T-helper 2 cell treated with Interferon-gamma antibody and Interleukin-4, amounts not matched to agents 5 μg/mL and 100 μg/mL, for 36 hours (primary cell): ENCODE measurements around the gene PRIM1.
"Not testable (repeated sequence)": the region's sequence is repeated elsewhere in the genome, so short reads cannot be mapped to it uniquely, and the experiment has no call there.

Source experiments
- DNase-seq: peaks from one replicate; pipeline ENCODE4 v3.0.0; 2021; ENCODE audit warnings: low spot score
- H3K27ac Mint-ChIP-seq: one replicate; pipeline ENCODE4 v1.8.0; 2021; ENCODE audit warnings: mild to moderate bottlenecking, mixed read lengths
- H3K27me3 Mint-ChIP-seq: one replicate; pipeline ENCODE4 v1.8.0; 2021; ENCODE audit warnings: low read depth, mixed read lengths
- H3K36me3 Mint-ChIP-seq: one replicate; pipeline ENCODE4 v1.8.0; 2021; ENCODE audit warnings: low read depth, mixed read lengths
- H3K4me1 Mint-ChIP-seq: one replicate; pipeline ENCODE4 v1.8.0; 2021; ENCODE audit warnings: low read depth, mixed read lengths
- H3K4me3 Mint-ChIP-seq: one replicate; pipeline ENCODE4 v1.8.0; 2022; ENCODE audit warnings: mild to moderate bottlenecking, moderate library complexity, mixed read lengths
- H3K9me3 Mint-ChIP-seq: one replicate; pipeline ENCODE4 v1.8.0; 2021; ENCODE audit warnings: mixed read lengths

PRIM1 gene

GRCh38 chr12:56718636-56719035 lies 33.5 kb downstream of the PRIM1 start:
- peaks cover 75% of the 10 kb centered on the region for H3K36me3 Mint-ChIP-seq
- no peak for DNase-seq
- peaks cover 63% of the 10 kb centered on the region for H3K4me1 Mint-ChIP-seq
- H3K9me3 Mint-ChIP-seq, result no peaks in the 10 kb centered on the region
- no peak overlapping the region for H3K4me3 Mint-ChIP-seq
- H3K27ac Mint-ChIP-seq, result peak overlapping the region; percentile 80
- H3K27me3 Mint-ChIP-seq, result no peaks in the 10 kb centered on the region

GRCh38 chr12:56718149-56718548 lies 34.0 kb downstream of the PRIM1 start:
- Mint-ChIP-seq H3K27me3 (no peaks in the 10 kb centered on the region), H3K4me3 (no peak overlapping the region), H3K27ac (no peak overlapping the region), H3K4me1 (peaks cover 61% of the 10 kb centered on the region), H3K36me3 (peaks cover 75% of the 10 kb centered on the region), H3K9me3 (no peaks in the 10 kb centered on the region)
- DNase-seq, result no peak

GRCh38 chr12:56716933-56717880 lies 34.9 kb downstream of the PRIM1 start:
- H3K4me3 Mint-ChIP-seq, result no peak overlapping the region
- peaks cover 75% of the 10 kb centered on the region for H3K36me3 Mint-ChIP-seq

GRCh38 chr12:56716458-56716857 lies 35.7 kb downstream of the PRIM1 start:
- Mint-ChIP-seq H3K9me3 (no peaks in the 10 kb centered on the region), H3K27me3 (no peaks in the 10 kb centered on the region)

More at GRCh38 chr12:56716933-56717880, 34.9 kb downstream of the PRIM1 start:
- Mint-ChIP-seq H3K27me3 (no peaks in the 10 kb centered on the region), H3K9me3 (no peaks in the 10 kb centered on the region), H3K27ac (peak overlapping the region; percentile 69), H3K4me1 (peaks cover 52% of the 10 kb centered on the region)
- no peak for DNase-seq

GRCh38 chr12:56715798-56716197 lies 36.3 kb downstream of the PRIM1 start:
- peaks cover 40% of the 10 kb centered on the region for H3K4me1 Mint-ChIP-seq
- H3K4me3 Mint-ChIP-seq, result no peak overlapping the region

More at GRCh38 chr12:56716458-56716857, 35.7 kb downstream of the PRIM1 start:
- no peak for DNase-seq
- Mint-ChIP-seq H3K36me3 (peaks cover 75% of the 10 kb centered on the region), H3K4me3 (no peak overlapping the region), H3K4me1 (peaks cover 45% of the 10 kb centered on the region), H3K27ac (peak overlapping the region; percentile 69)

GRCh38 chr12:56714431-56714929 lies 37.6 kb downstream of the PRIM1 start:
- DNase-seq, result no peak
- no peaks in the 10 kb centered on the region for H3K9me3 Mint-ChIP-seq
- no peaks in the 10 kb centered on the region for H3K27me3 Mint-ChIP-seq
- H3K27ac Mint-ChIP-seq, result no peak overlapping the region
- peaks cover 60% of the 10 kb centered on the region for H3K36me3 Mint-ChIP-seq
- H3K4me1 Mint-ChIP-seq, result peaks cover 26% of the 10 kb centered on the region
- no peak overlapping the region for H3K4me3 Mint-ChIP-seq

More at GRCh38 chr12:56715798-56716197, 36.3 kb downstream of the PRIM1 start:
- peak overlapping the region; percentile 40 for H3K27ac Mint-ChIP-seq
- no peaks in the 10 kb centered on the region for H3K9me3 Mint-ChIP-seq
- DNase-seq, result no peak
- peaks cover 74% of the 10 kb centered on the region for H3K36me3 Mint-ChIP-seq
- H3K27me3 Mint-ChIP-seq, result no peaks in the 10 kb centered on the region

GRCh38 chr12:56713345-56713744 lies 38.8 kb downstream of the PRIM1 start:
- Mint-ChIP-seq H3K27ac (no peak overlapping the region), H3K9me3 (no peaks in the 10 kb centered on the region), H3K4me1 (peaks cover 17% of the 10 kb centered on the region), H3K36me3 (peaks cover 52% of the 10 kb centered on the region), H3K4me3 (no peak overlapping the region), H3K27me3 (no peaks in the 10 kb centered on the region)
- DNase-seq, result no peak

GRCh38 chr12:56709759-56710376 lies 42.3 kb downstream of the PRIM1 start:
- no peak for DNase-seq
- no peak overlapping the region for H3K4me3 Mint-ChIP-seq
- no peaks in the 10 kb centered on the region for H3K27me3 Mint-ChIP-seq
- no peaks in the 10 kb centered on the region for H3K9me3 Mint-ChIP-seq
- peaks cover 36% of the 10 kb centered on the region for H3K36me3 Mint-ChIP-seq
- H3K4me1 Mint-ChIP-seq, result peaks cover 1% of the 10 kb centered on the region
- no peak overlapping the region for H3K27ac Mint-ChIP-seq

GRCh38 chr12:56704522-56704921 lies 47.6 kb downstream of the PRIM1 start:
- not testable (repeated sequence) for H3K4me1 Mint-ChIP-seq, H3K27ac Mint-ChIP-seq, H3K36me3 Mint-ChIP-seq, DNase-seq, H3K9me3 Mint-ChIP-seq, H3K4me3 Mint-ChIP-seq, H3K27me3 Mint-ChIP-seq

GRCh38 chr12:56699020-56699661 lies 53.0 kb downstream of the PRIM1 start:
- Mint-ChIP-seq H3K27me3 (peaks cover 4% of the 10 kb centered on the region), H3K4me3 (no peak overlapping the region), H3K36me3 (no peaks in the 10 kb centered on the region), H3K27ac (no peak overlapping the region), H3K4me1 (peaks cover 4% of the 10 kb centered on the region), H3K9me3 (no peaks in the 10 kb centered on the region)
- no peak for DNase-seq

GRCh38 chr12:56695327-56696101 lies 56.6 kb downstream of the PRIM1 start:
- no peaks in the 10 kb centered on the region for H3K27me3 Mint-ChIP-seq

GRCh38 chr12:56694161-56694560 lies 58.0 kb downstream of the PRIM1 start:
- Mint-ChIP-seq H3K27me3 (no peaks in the 10 kb centered on the region), H3K36me3 (no peaks in the 10 kb centered on the region), H3K4me1 (peaks cover 2% of the 10 kb centered on the region), H3K27ac (no peak overlapping the region), H3K9me3 (no peaks in the 10 kb centered on the region), H3K4me3 (no peak overlapping the region)
- DNase-seq, result no peak

More at GRCh38 chr12:56695327-56696101, 56.6 kb downstream of the PRIM1 start:
- no peak overlapping the region for H3K27ac Mint-ChIP-seq
- no peaks in the 10 kb centered on the region for H3K36me3 Mint-ChIP-seq
- H3K4me1 Mint-ChIP-seq, result peaks cover 2% of the 10 kb centered on the region
- no peaks in the 10 kb centered on the region for H3K9me3 Mint-ChIP-seq
- no peak overlapping the region for H3K4me3 Mint-ChIP-seq
- no peak for DNase-seq

- no peaks in the 10 kb centered on the region for H3K27me3 Mint-ChIP-seq
- peak overlapping the region; percentile 100 for H3K27ac Mint-ChIP-seq
- peaks cover 21% of the 10 kb centered on the region for H3K4me1 Mint-ChIP-seq
- DNase-seq, result no peak
- peak overlapping the region; percentile 100 for H3K4me3 Mint-ChIP-seq
- H3K9me3 Mint-ChIP-seq, result no peaks in the 10 kb centered on the region
- peaks cover 32% of the 10 kb centered on the region for H3K36me3 Mint-ChIP-seq
Measured at GRCh38 chr12:56688846-56689109, 63.3 kb downstream of the PRIM1 start.
